BJ (cell line): ENCODE data around the gene PRR36. TPM values are rescaled to one million over a fixed set of nuclear protein-coding genes. Genes with fewer than 3 reads are reported as not detected.

ENCODE experiments used
- CTCF ChIA-PET: fragments of 350-600 bp; formaldehyde crosslinking; extraction: SDS; loops from one replicate; lab custom pipeline; 2021; ENCODE audit warnings: antibody characterized with exemption, inconsistent platforms; lab: Yijun Ruan, JAX
- POLR2A ChIA-PET: fragments of 300-600 bp; sonication (Branson Sonifier 250); formaldehyde crosslinking; extraction: SDS; loops from one replicate; lab custom pipeline; 2021; ENCODE audit warnings: antibody characterized with exemption; lab: Charles Lee
- DNase-seq: peaks from one replicate; pipeline ENCODE4 v3.0.0-alpha.2; 2011; ENCODE audit warnings: low read depth
- H3K27me3 ChIP-seq: 2 replicates; pipeline ENCODE4 v1.6.0; 2011; ENCODE audit warnings: low read length; ENCODE audit not compliant: control insufficient read depth, insufficient read depth
- H3K36me3 ChIP-seq: 2 replicates; pipeline ENCODE4 v1.5.1; 2011; ENCODE audit warnings: low read length; ENCODE audit not compliant: control insufficient read depth, insufficient read depth
- H3K4me3 ChIP-seq: 2 replicates; pipeline ENCODE4 v1.5.1; 2011; ENCODE audit warnings: low read depth, mild to moderate bottlenecking, control low read depth, low read length
- CTCF ChIP-seq: IDR thresholded peaks from 2 replicates; pipeline ENCODE4 v1.5.1; 2011; ENCODE audit warnings: low read depth, mild to moderate bottlenecking, control low read depth, inconsistent platforms, low read length, moderate library complexity; ENCODE audit not compliant: insufficient read depth
- polyA plus RNA-seq: library from polyadenylated mRNA; depleted of rRNA; stranded (reverse); fragments of >200 nt; gene quantifications from 2 replicates; pipeline ENCODE4 v1.2.3, GENCODE V29; 2011

The PRR36 gene
- polyA plus RNA-seq, 1 experiment = not detected

DNA sequence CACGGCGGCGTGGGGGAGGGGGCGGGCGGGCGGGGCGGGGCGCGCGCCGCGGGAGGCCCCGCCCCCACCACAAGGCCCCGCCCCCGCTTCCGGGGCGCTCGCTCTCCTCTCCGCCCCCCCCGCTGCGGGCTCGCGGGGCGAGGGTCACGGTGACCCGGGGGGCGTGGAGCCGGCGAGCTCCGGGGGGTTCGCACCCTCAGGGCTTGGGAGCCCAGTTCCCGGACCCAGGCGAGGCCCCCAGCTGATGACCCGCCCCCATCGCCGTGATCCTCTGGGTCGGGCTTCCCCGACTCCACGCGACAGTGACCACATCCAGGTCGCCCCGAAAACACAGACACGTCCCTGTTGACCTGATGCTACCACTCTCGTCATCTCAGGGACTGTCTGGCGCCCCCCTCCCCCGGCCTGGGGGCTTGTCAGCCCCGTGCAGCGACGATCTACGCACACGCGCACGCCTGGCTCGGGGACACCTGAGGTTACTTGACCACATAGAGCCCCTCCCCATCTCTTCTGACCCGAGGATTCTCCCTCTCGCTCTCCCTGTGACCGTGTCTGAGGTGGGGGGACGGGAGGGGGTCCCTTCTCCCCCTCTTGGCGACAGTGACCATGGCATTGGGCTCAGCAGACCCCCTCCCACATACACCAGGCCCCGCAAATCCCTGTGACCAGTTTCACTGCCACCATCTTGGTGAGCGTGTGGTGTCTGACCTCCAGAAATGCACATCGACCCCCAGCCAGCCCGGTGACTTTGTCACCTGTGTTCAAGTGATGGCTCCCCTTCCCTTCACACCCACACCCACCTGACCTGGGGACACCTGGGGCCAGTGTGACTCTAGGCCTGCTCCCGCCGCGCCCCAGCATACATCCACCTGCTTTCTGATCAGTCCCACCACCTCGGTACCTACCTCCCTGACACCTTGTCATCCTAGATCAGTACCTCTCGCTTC, 30.2 kb upstream of the PRR36 start:
- peaks cover 11% of the 10 kb centered on the region for H3K36me3 ChIP-seq
- no peak for DNase-seq
- TF ChIP-seq CTCF = no peak
- POLR2A ChIA-PET = interaction anchor here (1.0 to 1.3 kb wide), 2 partner anchors 15 to 35 kb away, joined by 3 read pairs; partner anchors contain the start of gene SNAPC2
- no peaks in the 10 kb centered on the region for H3K27me3 ChIP-seq
- CTCF ChIA-PET = interaction anchor here (0.7 to 1.6 kb wide), 11 partner anchors 8 to 54 kb away, joined by 3 to 8 read pairs (median 4); partner anchors contain the start of gene TIMM44
- peak overlapping the region; percentile 82 for H3K4me3 ChIP-seq

GRCh38 chr19:7903244-7904073, 29.3 kb upstream of the PRR36 start, which contains the start of gene MAP2K7:
Gene MAP2K7, plus strand, starts transcription at chr19:7903877. Its CDS starts 68 bp downstream, at chr19:7903945.
- Histone ChIP-seq H3K27me3 (no peaks in the 10 kb centered on the region), H3K4me3 (peak within 1 kb of the TSS; percentile 82), H3K36me3 (peaks cover 8% of the 10 kb centered on the region)
- ChIA-PET POLR2A (interaction anchor here (1.0 to 1.3 kb wide), 2 partner anchors 16 to 34 kb away, joined by 3 read pairs; partner anchors contain the start of gene SNAPC2), CTCF (interaction anchor here (0.7 to 1.6 kb wide), 11 partner anchors 9 to 55 kb away, joined by 3 to 8 read pairs (median 4); partner anchors contain the start of gene TIMM44)
- DNase-seq = peak; percentile 93
- TF ChIP-seq CTCF = peak; percentile 67

DNA sequence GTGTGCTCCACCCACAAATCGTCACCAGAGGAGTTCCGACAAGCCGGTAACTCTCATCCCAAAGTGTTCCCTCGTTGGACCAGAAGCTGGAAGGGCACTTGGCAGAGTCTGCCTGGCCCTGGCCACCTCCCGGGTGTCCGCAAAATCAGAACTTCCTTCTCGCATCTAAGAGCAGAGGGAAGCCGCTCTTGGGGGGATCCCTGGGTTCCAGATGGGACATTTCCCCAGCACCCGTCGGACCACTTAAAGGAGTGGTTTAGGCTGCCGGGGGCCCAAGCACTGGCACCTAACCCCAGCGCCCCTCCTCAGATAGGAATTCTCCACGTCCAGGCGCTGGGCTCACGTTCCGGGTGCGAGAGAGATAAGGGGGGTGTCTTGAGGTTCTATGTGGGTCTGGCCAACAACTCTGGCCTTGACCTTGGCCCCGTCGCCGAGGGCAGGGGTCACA, 28.6 kb upstream of the PRR36 start:
- ChIA-PET CTCF (interaction anchor here (0.9 to 1.2 kb wide), 4 partner anchors 8 to 20 kb away, joined by 3 to 5 read pairs (median 4); no protein-coding TSS in a partner anchor), POLR2A (interaction anchor here (1.3 kb wide), 1 partner anchor 34 kb away, joined by 3 read pairs; no protein-coding TSS in a partner anchor)
- Histone ChIP-seq H3K27me3 (no peaks in the 10 kb centered on the region), H3K4me3 (peak overlapping the region; percentile 45), H3K36me3 (peaks cover 8% of the 10 kb centered on the region)
- TF ChIP-seq CTCF = no peak
- no peak for DNase-seq

DNA sequence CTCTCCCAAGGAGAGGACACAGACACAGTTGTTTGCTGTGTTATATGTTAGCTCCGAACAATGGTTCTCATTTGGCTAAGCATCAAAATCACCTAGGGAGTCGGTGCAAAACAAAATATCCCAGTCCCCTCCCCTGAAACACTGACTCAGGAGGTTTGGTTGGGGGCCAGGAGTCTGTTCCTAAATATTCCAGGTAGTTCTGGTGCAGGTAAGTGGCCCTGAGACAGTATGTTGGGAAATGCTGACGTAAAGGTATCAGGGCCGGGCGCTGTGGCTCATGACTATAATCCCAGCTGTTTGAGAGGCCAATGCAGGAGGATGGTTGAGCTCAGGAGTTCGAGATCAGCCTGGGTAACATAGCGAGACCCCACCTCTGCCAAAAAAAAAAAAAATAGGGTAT, 27.1 kb upstream of the PRR36 start:
- Histone ChIP-seq H3K4me3 (no peak overlapping the region), H3K27me3 (no peaks in the 10 kb centered on the region), H3K36me3 (peaks cover 8% of the 10 kb centered on the region)
- POLR2A ChIA-PET = no interaction called here
- no peak for TF ChIP-seq CTCF
- CTCF ChIA-PET = interaction anchor here (1.3 to 1.5 kb wide), 2 partner anchors 32 to 101 kb away, joined by 3 to 4 read pairs; no protein-coding TSS in a partner anchor
- DNase-seq = no peak
